ENCODE measurements around the gene FAM167B. TPM values are rescaled to one million over a fixed set of nuclear protein-coding genes. Genes with fewer than 3 reads are reported as not detected.
A peak's percentile ranks its signal among the peaks of the same experiment; 100 is the strongest.

FAM167B gene
- total and polyA plus RNA-seq, 4 donors: 2.6 to 30.5 (median 5.7) TPM

GRCh38 chr1:32286763-32287162, 39.7 kb downstream of the FAM167B start:
- H3K4me3 ChIP-seq: no peak overlapping the region
- H3K27me3 ChIP-seq (ENCODE audit: control insufficient read depth in 3 of 3, insufficient read depth in 3 of 3, low read length in 2 of 3): no peaks in the 10 kb centered on the region
- H3K4me1 ChIP-seq (ENCODE audit: control insufficient read depth in 5 of 5, insufficient read depth in 5 of 5, low read length in 5 of 5): peaks cover 0 to 3% (median 0%) of the 10 kb centered on the region in 5 donors
- no peaks in the 10 kb centered on the region for H3K9me3 ChIP-seq (ENCODE audit: control insufficient read depth in 4 of 4, insufficient read depth in 3 of 4, low read length in 3 of 4)
- DNase-seq: no peak
- no peak for ATAC-seq (ENCODE audit: insufficient read depth, low FRiP score)
- H3K27ac ChIP-seq (ENCODE audit: low read depth in 1 of 2, low read length in 1 of 2): no peak overlapping the region
- TF ChIP-seq, protein P1, sequence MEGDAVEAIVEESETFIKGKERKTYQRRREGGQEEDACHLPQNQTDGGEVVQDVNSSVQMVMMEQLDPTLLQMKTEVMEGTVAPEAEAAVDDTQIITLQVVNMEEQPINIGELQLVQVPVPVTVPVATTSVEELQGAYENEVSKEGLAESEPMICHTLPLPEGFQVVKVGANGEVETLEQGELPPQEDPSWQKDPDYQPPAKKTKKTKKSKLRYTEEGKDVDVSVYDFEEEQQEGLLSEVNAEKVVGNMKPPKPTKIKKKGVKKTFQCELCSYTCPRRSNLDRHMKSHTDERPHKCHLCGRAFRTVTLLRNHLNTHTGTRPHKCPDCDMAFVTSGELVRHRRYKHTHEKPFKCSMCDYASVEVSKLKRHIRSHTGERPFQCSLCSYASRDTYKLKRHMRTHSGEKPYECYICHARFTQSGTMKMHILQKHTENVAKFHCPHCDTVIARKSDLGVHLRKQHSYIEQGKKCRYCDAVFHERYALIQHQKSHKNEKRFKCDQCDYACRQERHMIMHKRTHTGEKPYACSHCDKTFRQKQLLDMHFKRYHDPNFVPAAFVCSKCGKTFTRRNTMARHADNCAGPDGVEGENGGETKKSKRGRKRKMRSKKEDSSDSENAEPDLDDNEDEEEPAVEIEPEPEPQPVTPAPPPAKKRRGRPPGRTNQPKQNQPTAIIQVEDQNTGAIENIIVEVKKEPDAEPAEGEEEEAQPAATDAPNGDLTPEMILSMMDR (IDR thresholded peaks at IDR 0.05; ENCODE audit: control extremely low read depth, extremely low read depth): no peak
- H3K9ac ChIP-seq (ENCODE audit: insufficient read depth in 1 of 2, low read length in 2 of 2): no peak overlapping the region
- no peaks in the 10 kb centered on the region for H3K36me3 ChIP-seq (ENCODE audit: control insufficient read depth in 4 of 4, insufficient read depth in 4 of 4, low read length in 4 of 4)
- 88 to 96% methylated on average over 4 of the region's 4 CpGs for WGBS, 2 donors

GRCh38 chr1:32289256-32289655, 42.2 kb downstream of the FAM167B start:
- Histone ChIP-seq H3K27me3 (ENCODE audit: control insufficient read depth in 3 of 3, insufficient read depth in 3 of 3, low read length in 2 of 3) (no peaks in the 10 kb centered on the region), H3K4me1 (ENCODE audit: control insufficient read depth in 5 of 5, insufficient read depth in 5 of 5, low read length in 5 of 5) (peaks cover 0 to 6% (median 0%) of the 10 kb centered on the region in 5 donors), H3K27ac (ENCODE audit: low read depth in 1 of 2, low read length in 1 of 2) (no peak overlapping the region), H3K4me3 (no peak overlapping the region), H3K9ac (ENCODE audit: insufficient read depth in 1 of 2, low read length in 2 of 2) (no peak overlapping the region), H3K36me3 (ENCODE audit: control insufficient read depth in 4 of 4, insufficient read depth in 4 of 4, low read length in 4 of 4) (no peaks in the 10 kb centered on the region), H3K9me3 (ENCODE audit: control insufficient read depth in 4 of 4, insufficient read depth in 3 of 4, low read length in 3 of 4) (no peaks in the 10 kb centered on the region)
- 97 to 99% methylated on average over 7 of the region's 7 CpGs for WGBS, 2 donors
- no peak for ATAC-seq (ENCODE audit: insufficient read depth, low FRiP score)
- TF ChIP-seq, protein P1 (IDR thresholded peaks at IDR 0.05; ENCODE audit: control extremely low read depth, extremely low read depth): no peak
- no peak for DNase-seq

- TF ChIP-seq, protein P1 (IDR thresholded peaks at IDR 0.05; ENCODE audit: control extremely low read depth, extremely low read depth): no peak
- Histone ChIP-seq H3K9me3 (ENCODE audit: control insufficient read depth in 4 of 4, insufficient read depth in 3 of 4, low read length in 3 of 4) (no peaks in the 10 kb centered on the region), H3K36me3 (ENCODE audit: control insufficient read depth in 4 of 4, insufficient read depth in 4 of 4, low read length in 4 of 4) (peaks cover 0 to 2% (median 0%) of the 10 kb centered on the region in 4 donors), H3K27me3 (ENCODE audit: control insufficient read depth in 3 of 3, insufficient read depth in 3 of 3, low read length in 2 of 3) (no peaks in the 10 kb centered on the region), H3K9ac (ENCODE audit: insufficient read depth in 1 of 2, low read length in 2 of 2) (peak overlapping the region; percentile 39 to 89), H3K4me3 (no peak overlapping the region), H3K27ac (ENCODE audit: low read depth in 1 of 2, low read length in 1 of 2) (peak overlapping the region; percentile 53 to 92), H3K4me1 (ENCODE audit: control insufficient read depth in 5 of 5, insufficient read depth in 5 of 5, low read length in 5 of 5) (peaks cover 0 to 6% (median 0%) of the 10 kb centered on the region in 5 donors)
- DNase-seq (peak in 2 of 3 donors; percentile 11 to 13), ATAC-seq (ENCODE audit: insufficient read depth, low FRiP score) (no peak)
- 45 to 47% methylated on average over 10 of the region's 10 CpGs for WGBS, 2 donors
These were observed 44.2 kb downstream of the FAM167B start for GRCh38 chr1:32291145-32291707.

Data from lung (tissue), 12 donors.